IMR-90 (cell line): ENCODE data around the gene THAP6. TPM values are rescaled to one million over a fixed set of nuclear protein-coding genes. Genes with fewer than 3 reads are reported as not detected.

Experiments used
- ATAC-seq: fragments of 200-7000 bp; cut with Tn5 transposase; 2 replicates; pipeline ENCODE4 v1.9.1; 2020; ENCODE audit warnings: low read depth, mild to moderate bottlenecking, moderate library complexity
- BruUV-seq: library from RNA; stranded (reverse); fragments of 400-500 nt; replicated peaks from 2 replicates; lab custom pipeline; 2021; lab: Mats Ljungman, UMichigan
- CTCF ChIA-PET: fragments of 300-600 bp; formaldehyde crosslinking; extraction: SDS; loops from one replicate; lab custom pipeline; 2021; ENCODE audit warnings: antibody characterized with exemption; lab: Yijun Ruan, JAX
- POLR2A ChIA-PET: fragments of 300-600 bp; sonication (Branson Sonifier 250); formaldehyde crosslinking; loops from one replicate; lab custom pipeline; 2022; ENCODE audit warnings: antibody characterized with exemption; ENCODE audit not compliant: unreplicated experiment; lab: Charles Lee
- DNase-seq: peaks from one replicate; pipeline ENCODE4 v3.0.0; 2013
- H2AFZ ChIP-seq: replicated peaks from 2 replicates; pipeline ENCODE3; 2013; ENCODE audit warnings: low read length, mild to moderate bottlenecking; ENCODE audit not compliant: poor library complexity
- H2AK5ac ChIP-seq: 2 replicates; pipeline ENCODE4 v1.6.1; 2013; ENCODE audit warnings: low read depth, low read length, inconsistent platforms
- H2AK9ac ChIP-seq: replicated peaks from 2 replicates; pipeline ENCODE3; 2013; ENCODE audit warnings: mild to moderate bottlenecking, low read depth, low read length, moderate library complexity; ENCODE audit not compliant: poor library complexity
- H2BK120ac ChIP-seq: 2 replicates; pipeline ENCODE4 v1.6.1; 2013; ENCODE audit warnings: low read depth, low read length, inconsistent platforms
- H2BK15ac ChIP-seq: 3 replicates; pipeline ENCODE4 v1.6.1; 2013; ENCODE audit warnings: low read depth, low read length, inconsistent platforms
- H2BK20ac ChIP-seq: 2 replicates; pipeline ENCODE4 v1.6.1; 2013; ENCODE audit warnings: low read depth, mild to moderate bottlenecking, inconsistent platforms, low read length, moderate library complexity
- H2BK5ac ChIP-seq: 2 replicates; pipeline ENCODE4 v1.6.1; 2013; ENCODE audit warnings: mild to moderate bottlenecking, low read depth, low read length, inconsistent platforms; ENCODE audit not compliant: poor library complexity, severe bottlenecking
- H3K14ac ChIP-seq: replicated peaks from 2 replicates; pipeline ENCODE4 v1.6.1; 2013; ENCODE audit warnings: low read depth, low read length, inconsistent platforms
- H3K18ac ChIP-seq: 2 replicates; pipeline ENCODE4 v1.6.1; 2013; ENCODE audit warnings: low read depth, low read length, control low read depth
- H3K23ac ChIP-seq: 2 replicates; pipeline ENCODE4 v1.6.1; 2013; ENCODE audit warnings: low read depth, low read length, inconsistent platforms
- H3K27ac ChIP-seq: 2 replicates; pipeline ENCODE4 v1.5.1; 2013; ENCODE audit warnings: mild to moderate bottlenecking, control low read depth, low read length; ENCODE audit not compliant: insufficient read depth
- H3K27me3 ChIP-seq: 2 replicates; pipeline ENCODE4 v1.6.1; 2013; ENCODE audit warnings: low read length; ENCODE audit not compliant: control insufficient read depth, insufficient read depth
- H3K36me3 ChIP-seq: 2 replicates; pipeline ENCODE4 v1.6.1; 2013; ENCODE audit warnings: low read length, mixed read lengths; ENCODE audit not compliant: control insufficient read depth, insufficient read depth
- H3K4ac ChIP-seq: 2 replicates; pipeline ENCODE4 v1.6.1; 2013; ENCODE audit warnings: low read depth, low read length, inconsistent platforms
- H3K4me1 ChIP-seq: 2 replicates; pipeline ENCODE4 v1.6.1; 2013; ENCODE audit warnings: low read length, mixed read lengths; ENCODE audit not compliant: control insufficient read depth, insufficient read depth
- H3K4me2 ChIP-seq: 2 replicates; pipeline ENCODE4 v1.6.1; 2013; ENCODE audit warnings: low read depth, mild to moderate bottlenecking, control low read depth, low read length, moderate library complexity
- H3K4me3 ChIP-seq: 2 replicates; pipeline ENCODE4 v1.5.1; 2013; ENCODE audit warnings: low read depth, mild to moderate bottlenecking, control low read depth, low read length, moderate library complexity; ENCODE audit not compliant: insufficient read depth
- H3K56ac ChIP-seq: 2 replicates; pipeline ENCODE4 v1.6.1; 2013; ENCODE audit warnings: low read length, inconsistent platforms; ENCODE audit not compliant: insufficient read depth; ENCODE audit errors: extremely low read depth
- H3K79me1 ChIP-seq, 2 experiments: 2 replicates each; pipeline ENCODE4 v1.6.1; 2013; ENCODE audit warnings: low read length in 2 of 2, inconsistent platforms in 1 of 2, low read depth in 1 of 2
- H3K9ac ChIP-seq: 2 replicates; pipeline ENCODE4 v1.6.1; 2013; ENCODE audit warnings: low read depth, low read length, control low read depth
- H3K9me1 ChIP-seq: 2 replicates; pipeline ENCODE4 v1.6.1; 2013; ENCODE audit warnings: low read length, inconsistent platforms; ENCODE audit not compliant: insufficient read depth
- H3K9me3 ChIP-seq: 2 replicates; pipeline ENCODE4 v1.6.1; 2013; ENCODE audit warnings: low read length; ENCODE audit not compliant: control insufficient read depth, insufficient read depth
- H4K20me1 ChIP-seq: 2 replicates; pipeline ENCODE4 v1.6.1; 2013; ENCODE audit warnings: low read length, inconsistent platforms; ENCODE audit not compliant: insufficient read depth
- H4K5ac ChIP-seq: 2 replicates; pipeline ENCODE4 v1.6.1; 2013; ENCODE audit warnings: mild to moderate bottlenecking, low read depth, low read length, control low read depth
- H4K8ac ChIP-seq, 2 experiments: 2 replicates each; pipeline ENCODE4 v1.6.1; 2013; ENCODE audit warnings: low read depth in 2 of 2, low read length in 2 of 2, control low read depth in 1 of 2, inconsistent platforms in 1 of 2
- H4K91ac ChIP-seq: 2 replicates; pipeline ENCODE4 v1.6.1; 2013; ENCODE audit warnings: low read depth, low read length, inconsistent platforms; ENCODE audit not compliant: insufficient read depth
- CEBPB ChIP-seq: IDR thresholded peaks from 2 replicates; pipeline ENCODE4 v1.6.1; 2012; ENCODE audit warnings: low read depth, low read length, improper control_type of control experiment
- CHD1 ChIP-seq: IDR thresholded peaks from 2 replicates; pipeline ENCODE4 v1.6.1; 2012; ENCODE audit warnings: low read depth, low read length, improper control_type of control experiment
- CTCF ChIP-seq: conservative IDR thresholded peaks from 2 replicates; pipeline ENCODE4 v1.5.1; 2012; ENCODE audit warnings: mild to moderate bottlenecking, low read depth, low read length, improper control_type of control experiment
- ELK1 ChIP-seq: fragments of 150-350 bp; IDR thresholded peaks from 2 replicates; pipeline ENCODE4 v1.6.1; 2016; ENCODE audit warnings: low read depth, mild to moderate bottlenecking, low read length, moderate library complexity, borderline replicate concordance
- FOS ChIP-seq: fragments of 150-350 bp; IDR thresholded peaks from 2 replicates; pipeline ENCODE4 v1.6.1; 2016; ENCODE audit warnings: low read depth, low read length
- MAFK ChIP-seq: IDR thresholded peaks from 2 replicates; pipeline ENCODE4 v1.6.1; 2012; ENCODE audit warnings: low read depth, low read length, improper control_type of control experiment
- MAZ ChIP-seq: IDR thresholded peaks from 2 replicates; pipeline ENCODE4 v1.6.1; 2012; ENCODE audit warnings: low read depth, mild to moderate bottlenecking, low read length, improper control_type of control experiment, moderate library complexity, borderline replicate concordance
- MXI1 ChIP-seq: IDR thresholded peaks from 2 replicates; pipeline ENCODE4 v1.6.1; 2012; ENCODE audit warnings: low read depth, mild to moderate bottlenecking, low read length, moderate library complexity, borderline replicate concordance
- NFE2L2 ChIP-seq: fragments of 150-350 bp; IDR thresholded peaks from 2 replicates; pipeline ENCODE4 v1.6.1; 2016; ENCODE audit warnings: low read depth, mild to moderate bottlenecking, low read length
- POLR2A ChIP-seq: IDR thresholded peaks from 2 replicates; pipeline ENCODE4 v1.6.1; 2012; ENCODE audit warnings: mild to moderate bottlenecking, low read depth, low read length
- RAD21 ChIP-seq: IDR thresholded peaks from 2 replicates; pipeline ENCODE4 v1.6.1; 2012; ENCODE audit warnings: low read length, improper control_type of control experiment
- RCOR1 ChIP-seq: IDR thresholded peaks from 2 replicates; pipeline ENCODE4 v1.6.1; 2012; ENCODE audit warnings: mild to moderate bottlenecking, low read length, improper control_type of control experiment; ENCODE audit not compliant: insufficient replicate concordance
- RFX5 ChIP-seq: IDR thresholded peaks from 2 replicates; pipeline ENCODE4 v1.8.0; 2012; ENCODE audit warnings: low read depth, mild to moderate bottlenecking, low read length, moderate library complexity
- SMC3 ChIP-seq: fragments of 150-350 bp; IDR thresholded peaks from 2 replicates; pipeline ENCODE4 v1.6.1; 2016; ENCODE audit warnings: low read depth, mild to moderate bottlenecking, antibody characterized with exemption, low read length, moderate library complexity
- USF2 ChIP-seq: fragments of 150-350 bp; IDR thresholded peaks from 2 replicates; pipeline ENCODE4 v1.6.1; 2017; ENCODE audit warnings: mild to moderate bottlenecking, antibody characterized with exemption, low read length, low read depth
- WGBS, 2 experiments: methylation state at CpG; one replicate each; pipeline versions ENCODE4 v1.1.5 to v1.1.7; 2013; ENCODE audit warnings: missing lambda C conversion rate in 2 of 2; ENCODE audit not compliant: insufficient read length in 1 of 2; ENCODE audit errors: extremely low coverage in 2 of 2; 5-methylcytosine and 5-hydroxymethylcytosine counted together
- dilution Hi-C: fragments of 300-500 bp; cut with HindIII; formaldehyde crosslinking; loops from one replicate; pipeline ENCODE4 v1.14.3; 2018; ENCODE audit warnings: low sequenced_read_pairs; ENCODE audit not compliant: unreplicated experiment
- in situ Hi-C: fragments of 300-500 bp; cut with MboI; formaldehyde crosslinking; loops from 3 replicates; pipeline ENCODE4 v1.14.3; 2019; ENCODE audit warnings: low sequenced_read_pairs, inconsistent platforms, mixed read lengths
- intact Hi-C: fragments of 100-400 bp; cut with micrococcal nuclease; formaldehyde crosslinking; loops from 2 replicates; pipeline ENCODE4 v1.10.0; 2022
- polyA plus RNA-seq, 3 experiments: library from polyadenylated mRNA; depleted of rRNA; stranded (reverse); fragments of >200 nt; gene quantifications; 2 replicates each; pipeline ENCODE4 v1.2.3, GENCODE V29; 2012; ENCODE audit warnings: low replicate concordance in 1 of 3
- total RNA-seq: library from RNA; depleted of rRNA; stranded (reverse); fragments of >200 nt; gene quantifications from 2 replicates; pipeline ENCODE4 v1.2.3, GENCODE V29; 2012

THAP6 gene
- total and polyA plus RNA-seq, 2 of the 4 experiments (the other 2 are of a cell fraction): 6.3 to 7.0 TPM

- Histone ChIP-seq H2BK15ac (no peak overlapping the region), H3K14ac (no peak overlapping the region), H4K20me1 (no peaks in the 10 kb centered on the region), H3K27me3 (no peaks in the 10 kb centered on the region), H3K27ac (no peak overlapping the region), H4K5ac (no peak overlapping the region), H3K4me2 (no peak overlapping the region), H3K4ac (no peak overlapping the region), H2AK5ac (no peak overlapping the region), H3K36me3 (no peaks in the 10 kb centered on the region), H2AFZ (peak overlapping the region; percentile 1), H4K8ac (no peak overlapping the region), H3K4me1 (no peaks in the 10 kb centered on the region), H4K91ac (no peak overlapping the region), H3K18ac (no peak overlapping the region), H3K56ac (no peak overlapping the region), H2BK120ac (no peak overlapping the region), H3K9me1 (peaks cover 3% of the 10 kb centered on the region; the same call in 1 of the 2 replicates), H2BK20ac (no peak overlapping the region), H2BK5ac (no peak overlapping the region), H3K23ac (no peak overlapping the region), H3K4me3 (no peak overlapping the region), H3K9ac (no peak overlapping the region), H3K79me1 (no peaks in the 10 kb centered on the region), H2AK9ac (no peak overlapping the region), H3K9me3 (peaks cover 2% of the 10 kb centered on the region; the same call in 1 of the 2 replicates)
- ChIA-PET CTCF (no interaction called here), POLR2A (no interaction called here)
- no peak for TF ChIP-seq CEBPB
- no peak for TF ChIP-seq RFX5
- TF ChIP-seq MAZ: no peak
- TF ChIP-seq RCOR1: no peak
- TF ChIP-seq USF2: no peak
- no peak for TF ChIP-seq ELK1
- TF ChIP-seq RAD21: no peak
- TF ChIP-seq MXI1: no peak
- TF ChIP-seq CHD1: no peak
- TF ChIP-seq NFE2L2: no peak
- TF ChIP-seq SMC3: no peak
- TF ChIP-seq CTCF: no peak
- no peak for TF ChIP-seq POLR2A
- TF ChIP-seq MAFK: no peak
- no peak for TF ChIP-seq FOS
- intact Hi-C loops (no loop called here), in situ Hi-C loops (no loop called here), dilution Hi-C loops (no loop called here)
- BruUV-seq: no TSS peak
- DNase-seq: peak; percentile 65
- no peak for ATAC-seq
- WGBS, 2 experiments: 100% methylated on average over 1 of the region's 5 CpGs; no CpG with 5 or more reads in 1 of the 2 experiments
Observed at GRCh38 chr4:75545526-75545925, 31.3 kb downstream of the THAP6 start.
